PC-3 (cell line): ENCODE measurements around the gene DIAPH3. TPM values are rescaled to one million over a fixed set of nuclear protein-coding genes. Genes with fewer than 3 reads are reported as not detected.

Experiments
- ATAC-seq: fragments of 200-7000 bp; cut with Tn5 transposase; 2 replicates; pipeline ENCODE4 v1.9.1; 2020; ENCODE audit warnings: mild to moderate bottlenecking, moderate library complexity
- BruUV-seq: library from RNA; stranded (reverse); fragments of 400-500 nt; replicated peaks from 2 replicates; lab custom pipeline; 2021; lab: Mats Ljungman, UMichigan
- CTCF ChIA-PET: fragments of 300-600 bp; sonication (Branson Sonifier 250); formaldehyde crosslinking; loops from one replicate; lab custom pipeline; 2022; ENCODE audit warnings: antibody characterized with exemption; lab: Charles Lee
- POLR2A ChIA-PET: fragments of 300-600 bp; sonication (Branson Sonifier 250); formaldehyde crosslinking; loops from one replicate; lab custom pipeline; 2022; ENCODE audit warnings: antibody characterized with exemption; ENCODE audit not compliant: unreplicated experiment; lab: Charles Lee
- DNase-seq: peaks from one replicate; pipeline ENCODE4 v3.0.0-alpha.2; 2015
- H2AFZ ChIP-seq: fragments of 300-600 bp; sonication (generic); 2 replicates; pipeline ENCODE4 v1.6.0; 2016; ENCODE audit warnings: antibody characterized with exemption, low read length
- H3F3A ChIP-seq: fragments of 300-600 bp; sonication (generic); one replicate; pipeline ENCODE4 v1.6.0; 2017; ENCODE audit warnings: antibody characterized with exemption, low read length, control low read depth, mild to moderate bottlenecking; ENCODE audit not compliant: unreplicated experiment
- H3K27ac ChIP-seq: fragments of 300-600 bp; sonication (generic); 2 replicates; pipeline ENCODE4 v1.5.1; 2016; ENCODE audit warnings: mild to moderate bottlenecking, low read length
- H3K27me3 ChIP-seq: fragments of 300-600 bp; sonication (generic); 2 replicates; pipeline ENCODE4 v1.6.1; 2016; ENCODE audit warnings: low read length, mixed read lengths
- H3K36me3 ChIP-seq: fragments of 300-600 bp; sonication (generic); 2 replicates; pipeline ENCODE4 v1.6.1; 2016; ENCODE audit warnings: low read depth, mixed run types, low read length, mixed read lengths
- H3K4me1 ChIP-seq: fragments of 300-600 bp; sonication (generic); 2 replicates; pipeline ENCODE4 v1.5.1; 2016; ENCODE audit warnings: low read length; ENCODE audit not compliant: insufficient read depth
- H3K4me2 ChIP-seq: fragments of 300-600 bp; sonication (generic); 2 replicates; pipeline ENCODE4 v1.6.0; 2016; ENCODE audit warnings: low read length
- H3K4me3 ChIP-seq: fragments of 300-600 bp; sonication (generic); 2 replicates; pipeline ENCODE4 v1.5.1; 2016; ENCODE audit warnings: mild to moderate bottlenecking, low read length, mixed read lengths
- H3K79me2 ChIP-seq: fragments of 300-600 bp; sonication (generic); 2 replicates; pipeline ENCODE4 v1.6.1; 2017; ENCODE audit warnings: low read length, mixed read lengths
- H3K9ac ChIP-seq: fragments of 300-600 bp; sonication (generic); 2 replicates; pipeline ENCODE4 v1.6.0; 2016; ENCODE audit warnings: mild to moderate bottlenecking, low read length
- H3K9me2 ChIP-seq: fragments of 300-600 bp; sonication (generic); replicated peaks from 2 replicates; pipeline ENCODE4 v1.6.1; 2016; ENCODE audit warnings: mixed run types, low read length, mixed read lengths
- H3K9me3 ChIP-seq: fragments of 300-600 bp; sonication (generic); 2 replicates; pipeline ENCODE4 v1.6.1; 2016; ENCODE audit warnings: low read length, mixed read lengths
- H4K20me1 ChIP-seq: fragments of 300-600 bp; sonication (generic); 2 replicates; pipeline ENCODE4 v1.6.1; 2016; ENCODE audit warnings: low read length, mixed read lengths
- CTCF ChIP-seq: fragments of 300-600 bp; sonication (generic); conservative IDR thresholded peaks from 2 replicates; pipeline ENCODE4 v1.5.1; 2017; ENCODE audit warnings: antibody characterized with exemption, low read depth, mild to moderate bottlenecking, low read length
- EZH2 ChIP-seq: fragments of 300-600 bp; sonication (generic); IDR thresholded peaks from one replicate; pipeline ENCODE4 v1.6.1; 2017; ENCODE audit warnings: antibody characterized with exemption, mild to moderate bottlenecking, low read length; ENCODE audit not compliant: unreplicated experiment
- EZH2phosphoT487 ChIP-seq: fragments of 300-600 bp; sonication (generic); IDR thresholded peaks from 2 replicates; pipeline ENCODE4 v1.6.1; 2018; ENCODE audit warnings: mild to moderate bottlenecking, antibody characterized with exemption, low read length, borderline replicate concordance
- intact Hi-C: fragments of 100-400 bp; cut with micrococcal nuclease; formaldehyde crosslinking; loops from 2 replicates; pipeline ENCODE4 v1.9.0; 2023
- total RNA-seq: library from RNA; depleted of rRNA; stranded (reverse); fragments of >200 nt; gene quantifications from 2 replicates; pipeline ENCODE4 v1.2.3, GENCODE V29; 2014

DIAPH3 gene
- total RNA-seq, 1 experiment from 2014 or later, result 7.6 TPM

DNA sequence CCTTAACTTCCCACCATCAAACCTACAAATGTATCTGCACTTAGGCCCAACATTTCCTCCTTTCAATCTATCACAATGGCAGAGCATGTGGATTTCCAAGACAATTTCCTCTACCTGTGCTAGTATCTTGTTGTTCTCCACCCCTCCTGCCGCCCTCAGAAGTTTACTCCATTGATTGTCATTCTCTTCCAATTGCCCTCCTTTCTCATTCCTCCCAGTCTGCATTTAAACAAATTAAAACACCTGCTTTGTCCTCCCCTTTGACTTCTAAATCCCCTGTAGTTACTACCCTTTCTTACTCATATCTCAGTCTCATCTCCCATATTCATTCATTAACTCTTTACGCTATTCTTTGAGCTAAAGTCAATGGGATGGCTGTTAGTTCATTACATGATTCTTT, 370.6 kb downstream of the DIAPH3 start:
- Histone ChIP-seq H2AFZ (no peak overlapping the region), H3F3A (no peaks in the 10 kb centered on the region), H3K9ac (no peak overlapping the region), H3K27ac (no peak overlapping the region), H3K4me3 (no peak overlapping the region), H4K20me1 (no peaks in the 10 kb centered on the region), H3K9me2 (no peaks in the 10 kb centered on the region), H3K27me3 (no peaks in the 10 kb centered on the region), H3K4me2 (no peak overlapping the region), H3K9me3 (no peaks in the 10 kb centered on the region), H3K36me3 (no peaks in the 10 kb centered on the region), H3K79me2 (no peaks in the 10 kb centered on the region), H3K4me1 (no peaks in the 10 kb centered on the region)
- ATAC-seq, result no peak
- ChIA-PET POLR2A (no interaction called here), CTCF (no interaction called here)
- DNase-seq, result no peak
- no TSS peak for BruUV-seq
- no peak for TF ChIP-seq EZH2phosphoT487
- TF ChIP-seq CTCF, result no peak
- no peak for TF ChIP-seq EZH2
- intact Hi-C loops, result no loop called here

DNA sequence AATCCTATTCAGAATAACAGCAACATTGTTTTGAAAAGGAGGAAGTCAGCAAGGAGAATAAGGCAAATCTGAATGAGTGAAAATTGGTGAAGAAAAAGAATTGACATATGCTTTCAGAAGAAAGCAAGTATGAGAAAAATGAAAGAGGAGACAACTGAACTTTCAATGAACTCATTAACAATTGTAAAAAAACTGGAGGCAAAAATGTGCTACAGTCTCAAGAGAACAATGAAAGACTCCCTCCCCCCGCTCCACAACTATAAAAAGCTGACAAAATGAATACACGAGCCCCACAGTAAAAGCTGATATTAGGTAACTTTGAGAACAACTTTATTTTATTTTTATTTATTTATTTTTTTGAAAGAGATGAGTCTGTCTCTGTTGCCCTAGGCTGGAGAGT, 373.1 kb downstream of the DIAPH3 start:
- no peak for ATAC-seq

More for the DNA sequence above, 373.1 kb downstream of the DIAPH3 start:
- no TSS peak for BruUV-seq
- no peak overlapping the region for H3K4me3 ChIP-seq
- ChIA-PET CTCF (no interaction called here), POLR2A (no interaction called here)
- H3K27me3 ChIP-seq, result no peaks in the 10 kb centered on the region
- no peak overlapping the region for H3K9ac ChIP-seq
- H3K4me1 ChIP-seq, result no peaks in the 10 kb centered on the region
- H3K4me2 ChIP-seq, result no peak overlapping the region
- no peak for TF ChIP-seq EZH2
- no peak for TF ChIP-seq EZH2phosphoT487
- TF ChIP-seq CTCF, result no peak
- no peak overlapping the region for H3K27ac ChIP-seq
- no peaks in the 10 kb centered on the region for H4K20me1 ChIP-seq
- no peaks in the 10 kb centered on the region for H3K79me2 ChIP-seq
- intact Hi-C loops, result no loop called here
- H3K9me2 ChIP-seq, result no peaks in the 10 kb centered on the region
- no peak for DNase-seq
- no peaks in the 10 kb centered on the region for H3F3A ChIP-seq
- no peaks in the 10 kb centered on the region for H3K9me3 ChIP-seq
- no peak overlapping the region for H2AFZ ChIP-seq
- H3K36me3 ChIP-seq, result no peaks in the 10 kb centered on the region
